Endothelial cell of umbilical vein (primary cell): Measurements from ENCODE around the gene ABCC2.

Experiments
- CTCF ChIP-seq, 2 donors: IDR thresholded peaks; 1 replicate in 1 of 2; 2 replicates in 1 of 2; pipeline ENCODE4 v1.5.1; 2011; ENCODE audit warnings: low read length in 2 of 2, mild to moderate bottlenecking in 2 of 2, moderate library complexity in 2 of 2, control low read depth in 1 of 2, inconsistent platforms in 1 of 2, low read depth in 1 of 2; ENCODE audit not compliant: insufficient read depth in 1 of 2; ENCODE audit errors: extremely low read depth in 1 of 2
- EZH2 ChIP-seq: IDR thresholded peaks from 2 replicates; pipeline ENCODE4 v1.6.1; 2012; ENCODE audit warnings: borderline replicate concordance, low read depth, mild to moderate bottlenecking, moderate library complexity, low read length, inconsistent platforms; ENCODE audit not compliant: severe bottlenecking
- GATA2 ChIP-seq: IDR thresholded peaks from 2 replicates; pipeline ENCODE4 v1.7.0; 2011; ENCODE audit warnings: low read depth, mild to moderate bottlenecking, moderate library complexity, mixed read lengths, low read length; ENCODE audit not compliant: insufficient read length, insufficient read depth
- JUN ChIP-seq: IDR thresholded peaks from 2 replicates; pipeline ENCODE4 v1.6.1; 2011; ENCODE audit warnings: borderline replicate concordance, low read depth; ENCODE audit not compliant: insufficient read length, insufficient read depth
- MAX ChIP-seq: IDR thresholded peaks from 2 replicates; pipeline ENCODE4 v1.6.1; 2011; ENCODE audit not compliant: insufficient read depth, insufficient read length
- POLR2A ChIP-seq: IDR thresholded peaks from 2 replicates; pipeline ENCODE4 v1.6.1; 2012; ENCODE audit warnings: low read depth, mild to moderate bottlenecking, control low read depth, low read length
- POLR2AphosphoS5 ChIP-seq: IDR thresholded peaks from 2 replicates; pipeline ENCODE4 v1.6.1; 2012; ENCODE audit warnings: low read depth, mild to moderate bottlenecking, control low read depth, low read length, moderate library complexity; ENCODE audit not compliant: insufficient read depth

- no peak for TF ChIP-seq CTCF (IDR thresholded peaks at IDR 0.05; ENCODE audit: extremely low read depth in 1 of 2, insufficient read depth in 1 of 2, low read depth in 1 of 2, low read length in 2 of 2)
- no peak for TF ChIP-seq POLR2AphosphoS5
- TF ChIP-seq POLR2A, result no peak
- peak; percentile 77 for TF ChIP-seq GATA2
- TF ChIP-seq JUN, result peak; percentile 94
- TF ChIP-seq EZH2, result no peak
- TF ChIP-seq MAX, result no peak
Observed at GRCh38 chr10:99775850-99776249, 6.6 kb upstream of the ABCC2 start.
